ENCODE results near the gene MUCL1.

The MUCL1 gene

GRCh38 chr12:54853933-54854538 is at the start of gene MUCL1:
TSS of gene MUCL1 (plus strand) at chr12:54854516. CDS start at chr12:54854583, 67 bp downstream.
- no peaks in the 10 kb centered on the region for H3K9me3 ChIP-seq
- H3K27ac ChIP-seq: no peak within 1 kb of the TSS
- H3K36me3 ChIP-seq: no peaks in the 10 kb centered on the region
- no peaks in the 10 kb centered on the region for H3K27me3 ChIP-seq
- peaks cover 0 to 21% of the 10 kb centered on the region in 2 experiments for H3K4me1 ChIP-seq (ENCODE audit: control insufficient read depth in 1 of 2, insufficient read depth in 1 of 2, low read depth in 1 of 2, low read length in 1 of 2)
- no peak within 1 kb of the TSS for H3K4me3 ChIP-seq (ENCODE audit: low read depth in 1 of 2, low read length in 1 of 2)
- peak; percentile 78 for TF ChIP-seq CTCF (IDR thresholded peaks at IDR 0.05)

- no peaks in the 10 kb centered on the region for H3K36me3 ChIP-seq
- H3K9me3 ChIP-seq: no peaks in the 10 kb centered on the region
- H3K4me3 ChIP-seq (ENCODE audit: low read depth in 1 of 2, low read length in 1 of 2): no peak overlapping the region
- H3K27ac ChIP-seq: no peak overlapping the region
- no peaks in the 10 kb centered on the region for H3K4me1 ChIP-seq (ENCODE audit: control insufficient read depth in 1 of 2, insufficient read depth in 1 of 2, low read depth in 1 of 2, low read length in 1 of 2)
- no peaks in the 10 kb centered on the region for H3K27me3 ChIP-seq
- no peak for TF ChIP-seq CTCF (IDR thresholded peaks at IDR 0.05)
These were observed 32.6 kb upstream of the MUCL1 start for GRCh38 chr12:54821676-54822075.

- Histone ChIP-seq H3K27ac (no peak overlapping the region), H3K4me3 (ENCODE audit: low read depth in 1 of 2, low read length in 1 of 2) (no peak overlapping the region), H3K9me3 (no peaks in the 10 kb centered on the region), H3K4me1 (ENCODE audit: control insufficient read depth in 1 of 2, insufficient read depth in 1 of 2, low read depth in 1 of 2, low read length in 1 of 2) (no peaks in the 10 kb centered on the region), H3K36me3 (no peaks in the 10 kb centered on the region), H3K27me3 (no peaks in the 10 kb centered on the region)
- TF ChIP-seq CTCF (IDR thresholded peaks at IDR 0.05): no peak
These were observed 29.9 kb upstream of the MUCL1 start for GRCh38 chr12:54824402-54824801.

- Histone ChIP-seq H3K4me3 (ENCODE audit: low read depth in 1 of 2, low read length in 1 of 2) (no peak overlapping the region), H3K4me1 (ENCODE audit: control insufficient read depth in 1 of 2, insufficient read depth in 1 of 2, low read depth in 1 of 2, low read length in 1 of 2) (peaks cover 9 to 25% of the 10 kb centered on the region in 2 experiments), H3K27me3 (no peaks in the 10 kb centered on the region), H3K9me3 (no peaks in the 10 kb centered on the region), H3K36me3 (no peaks in the 10 kb centered on the region), H3K27ac (no peak overlapping the region)
- TF ChIP-seq CTCF (IDR thresholded peaks at IDR 0.05): no peak
These were observed 24.8 kb upstream of the MUCL1 start for GRCh38 chr12:54829511-54829910.

GRCh38 chr12:54830199-54830598 is 24.1 kb upstream of the MUCL1 start:
- H3K36me3 ChIP-seq: no peaks in the 10 kb centered on the region
- TF ChIP-seq CTCF (IDR thresholded peaks at IDR 0.05): no peak
- H3K27ac ChIP-seq: no peak overlapping the region
- H3K9me3 ChIP-seq: no peaks in the 10 kb centered on the region
- no peaks in the 10 kb centered on the region for H3K27me3 ChIP-seq
- H3K4me1 ChIP-seq (ENCODE audit: control insufficient read depth in 1 of 2, insufficient read depth in 1 of 2, low read depth in 1 of 2, low read length in 1 of 2): peaks cover 9 to 25% of the 10 kb centered on the region in 2 experiments
- H3K4me3 ChIP-seq (ENCODE audit: low read depth in 1 of 2, low read length in 1 of 2): no peak overlapping the region
